ENCODE measurements around the gene FOXN4. TPM values are rescaled to one million over a fixed set of nuclear protein-coding genes. Genes with fewer than 3 reads are reported as not detected.

Gene FOXN4
- total RNA-seq, 2 donors from 2014 or later, result 0.27 to 4.8 TPM

- DNase-seq (ENCODE audit: low spot score), result no peak
- no peak for TF ChIP-seq POLR2A (IDR thresholded peaks at IDR 0.05)
- no peaks in the 10 kb centered on the region for H3K4me1 ChIP-seq (replicated peaks)
- WGBS, result 64% methylated on average over 9 of the region's 9 CpGs
- no peak overlapping the region for H3K4me3 ChIP-seq
- no peaks in the 10 kb centered on the region for H3K9me3 ChIP-seq
- intact Hi-C loops (cut with DNase I), result no loop called here
- no peaks in the 10 kb centered on the region for H3K36me3 ChIP-seq
- no peaks in the 10 kb centered on the region for H3K27me3 ChIP-seq (replicated peaks; ENCODE audit: insufficient read depth)
- H3K27ac ChIP-seq, result no peak overlapping the region
Measured at GRCh38 chr12:109247831-109248654, 61.0 kb downstream of the FOXN4 start.

- H3K36me3 ChIP-seq, result peaks cover 0 to under 1% of the 10 kb centered on the region in 2 donors
- DNase-seq (ENCODE audit: low spot score), result no peak
Measured at GRCh38 chr12:109246221-109246620, 62.9 kb downstream of the FOXN4 start.

GRCh38 chr12:109244073-109244472, 65.0 kb downstream of the FOXN4 start:
- no peaks in the 10 kb centered on the region for H3K9me3 ChIP-seq
- no peak overlapping the region for H3K4me3 ChIP-seq
- DNase-seq (ENCODE audit: low spot score), result no peak
- no peak overlapping the region for H3K27ac ChIP-seq
- intact Hi-C loops (cut with DNase I), result no loop called here
- WGBS, result 83% methylated on average over 5 of the region's 5 CpGs
- TF ChIP-seq POLR2A (IDR thresholded peaks at IDR 0.05) (no peak), POLR2AphosphoS5 (IDR thresholded peaks at IDR 0.05) (no peak), CTCF (IDR thresholded peaks at IDR 0.05) (no peak)
- H3K4me1 ChIP-seq (replicated peaks), result no peaks in the 10 kb centered on the region
- peaks cover 0 to 4% of the 10 kb centered on the region in 2 donors for H3K36me3 ChIP-seq
- H3K27me3 ChIP-seq (replicated peaks; ENCODE audit: insufficient read depth), result no peaks in the 10 kb centered on the region

More at GRCh38 chr12:109246221-109246620, 62.9 kb downstream of the FOXN4 start:
- no peak overlapping the region for H3K4me3 ChIP-seq
- H3K27ac ChIP-seq, result no peak overlapping the region
- TF ChIP-seq POLR2A (IDR thresholded peaks at IDR 0.05) (no peak), CTCF (IDR thresholded peaks at IDR 0.05) (no peak), POLR2AphosphoS5 (IDR thresholded peaks at IDR 0.05) (no peak)
- intact Hi-C loops (cut with DNase I), result no loop called here
- no peaks in the 10 kb centered on the region for H3K27me3 ChIP-seq (replicated peaks; ENCODE audit: insufficient read depth)
- no peaks in the 10 kb centered on the region for H3K4me1 ChIP-seq (replicated peaks)
- no peaks in the 10 kb centered on the region for H3K9me3 ChIP-seq
- 90% methylated on average over 15 of the region's 15 CpGs for WGBS

- Histone ChIP-seq H3K4me1 (replicated peaks) (no peaks in the 10 kb centered on the region), H3K36me3 (peaks cover 0 to 4% of the 10 kb centered on the region in 2 donors), H3K4me3 (no peak overlapping the region), H3K27me3 (replicated peaks; ENCODE audit: insufficient read depth) (no peaks in the 10 kb centered on the region), H3K9me3 (no peaks in the 10 kb centered on the region), H3K27ac (no peak overlapping the region)
- no peak for DNase-seq (ENCODE audit: low spot score)
- TF ChIP-seq POLR2A (IDR thresholded peaks at IDR 0.05) (no peak), CTCF (IDR thresholded peaks at IDR 0.05) (no peak), POLR2AphosphoS5 (IDR thresholded peaks at IDR 0.05) (no peak)
- WGBS, result 90% methylated on average over 5 of the region's 5 CpGs
- intact Hi-C loops (cut with DNase I), result no loop called here
Measured at GRCh38 chr12:109241936-109242335, 67.1 kb downstream of the FOXN4 start.

GRCh38 chr12:109240365-109240764, 68.7 kb downstream of the FOXN4 start:
- Histone ChIP-seq H3K27me3 (replicated peaks; ENCODE audit: insufficient read depth) (no peaks in the 10 kb centered on the region), H3K4me3 (no peak overlapping the region), H3K4me1 (replicated peaks) (no peaks in the 10 kb centered on the region), H3K9me3 (no peaks in the 10 kb centered on the region), H3K27ac (no peak overlapping the region), H3K36me3 (peaks cover 0 to 7% of the 10 kb centered on the region in 2 donors)
- intact Hi-C loops (cut with DNase I), result no loop called here
- WGBS, result 95% methylated on average over 2 of the region's 2 CpGs
- TF ChIP-seq POLR2AphosphoS5 (IDR thresholded peaks at IDR 0.05) (no peak), CTCF (IDR thresholded peaks at IDR 0.05) (no peak), POLR2A (IDR thresholded peaks at IDR 0.05) (no peak)
- DNase-seq (ENCODE audit: low spot score), result no peak
